ENCODE results near the gene FETUB. TPM values are rescaled to one million over a fixed set of nuclear protein-coding genes. Genes with fewer than 3 reads are reported as not detected.

FETUB gene
- total and polyA plus RNA-seq, 2 donors (not counting 1 experiment from before 2014, with no cell fraction given) = not detected

DNA sequence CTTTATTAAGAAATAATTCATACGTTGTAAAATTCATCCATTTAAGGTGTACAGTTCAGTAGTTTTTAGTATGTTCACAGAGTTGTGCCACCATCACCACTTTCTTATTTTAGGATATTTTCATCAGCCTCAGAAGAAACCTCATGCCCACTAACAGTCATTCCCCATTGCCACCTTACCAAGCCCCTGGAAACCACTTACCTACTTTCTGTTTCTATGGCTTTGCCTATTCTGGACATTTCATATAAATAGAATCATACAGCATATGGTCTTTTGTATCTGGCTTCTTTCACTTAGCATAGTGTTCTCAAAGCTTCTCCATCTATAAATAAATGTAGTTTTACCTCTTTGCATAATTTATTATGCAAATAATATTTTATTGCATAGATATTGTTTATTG is 6.6 kb downstream of the FETUB start:
- no CpG with 5 or more reads among the region's 1 CpG for WGBS (ENCODE audit: insufficient coverage)
- no peak overlapping the region for H3K27ac ChIP-seq (ENCODE audit: low read length in 2 of 2)
- H3K27me3 ChIP-seq (replicated peaks in 1 of 4; ENCODE audit: control extremely low read depth in 1 of 4, control insufficient read depth in 3 of 4, insufficient read depth in 4 of 4, low read length in 3 of 4) = no peaks in the 10 kb centered on the region
- ChIA-PET POLR2A (no interaction called here), CTCF (interaction anchor here (1.5 kb wide), 1 partner anchor 30 kb away, joined by 6 read pairs; no protein-coding TSS in a partner anchor)
- no peaks in the 10 kb centered on the region for H3K36me3 ChIP-seq (replicated peaks in 1 of 2; ENCODE audit: control extremely low read depth in 1 of 2, control insufficient read depth in 1 of 2, extremely low read depth in 1 of 2, insufficient read depth in 2 of 2, low read length in 1 of 2)
- H3K79me2 ChIP-seq (ENCODE audit: control insufficient read depth, insufficient read depth, low read length) = no peaks in the 10 kb centered on the region
- H3K4me2 ChIP-seq (replicated peaks; ENCODE audit: low read depth, low read length, poor library complexity, severe bottlenecking) = no peak overlapping the region
- Mint-ChIP-seq H3K27ac (no peak overlapping the region), H3K27me3 (peaks cover 10% of the 10 kb centered on the region), H3K9me3 (ENCODE audit: insufficient read depth) (no peaks in the 10 kb centered on the region), H3K4me1 (peaks cover 5% of the 10 kb centered on the region), H3K4me3 (no peak overlapping the region)
- H3K9ac ChIP-seq (ENCODE audit: low read length) = no peak overlapping the region
- H3K4me3 ChIP-seq (ENCODE audit: control extremely low read depth in 1 of 5, extremely low read depth in 1 of 5, insufficient read depth in 1 of 5, low read depth in 2 of 5, low read length in 4 of 5) = no peak overlapping the region
- no peak for ATAC-seq (ENCODE audit: low read depth)
- no peaks in the 10 kb centered on the region for H3K9me3 ChIP-seq (ENCODE audit: control extremely low read depth in 1 of 3, control insufficient read depth in 2 of 3, insufficient read depth in 1 of 3, low read length in 2 of 3)
- no peak for TF ChIP-seq EZH2 (IDR thresholded peaks at IDR 0.05; ENCODE audit: borderline replicate concordance, insufficient read depth, low read depth, low read length, poor library complexity, severe bottlenecking)
- TF ChIP-seq, protein P1, sequence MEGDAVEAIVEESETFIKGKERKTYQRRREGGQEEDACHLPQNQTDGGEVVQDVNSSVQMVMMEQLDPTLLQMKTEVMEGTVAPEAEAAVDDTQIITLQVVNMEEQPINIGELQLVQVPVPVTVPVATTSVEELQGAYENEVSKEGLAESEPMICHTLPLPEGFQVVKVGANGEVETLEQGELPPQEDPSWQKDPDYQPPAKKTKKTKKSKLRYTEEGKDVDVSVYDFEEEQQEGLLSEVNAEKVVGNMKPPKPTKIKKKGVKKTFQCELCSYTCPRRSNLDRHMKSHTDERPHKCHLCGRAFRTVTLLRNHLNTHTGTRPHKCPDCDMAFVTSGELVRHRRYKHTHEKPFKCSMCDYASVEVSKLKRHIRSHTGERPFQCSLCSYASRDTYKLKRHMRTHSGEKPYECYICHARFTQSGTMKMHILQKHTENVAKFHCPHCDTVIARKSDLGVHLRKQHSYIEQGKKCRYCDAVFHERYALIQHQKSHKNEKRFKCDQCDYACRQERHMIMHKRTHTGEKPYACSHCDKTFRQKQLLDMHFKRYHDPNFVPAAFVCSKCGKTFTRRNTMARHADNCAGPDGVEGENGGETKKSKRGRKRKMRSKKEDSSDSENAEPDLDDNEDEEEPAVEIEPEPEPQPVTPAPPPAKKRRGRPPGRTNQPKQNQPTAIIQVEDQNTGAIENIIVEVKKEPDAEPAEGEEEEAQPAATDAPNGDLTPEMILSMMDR (IDR thresholded peaks at IDR 0.05) = no peak
- intact Hi-C loops (cut with micrococcal nuclease) = no loop called here
- H4K20me1 ChIP-seq (ENCODE audit: control insufficient read depth, insufficient read depth, low read length, poor library complexity, severe bottlenecking) = no peaks in the 10 kb centered on the region
- DNase-seq = no peak
- H2AFZ ChIP-seq (ENCODE audit: insufficient read depth, low read depth, low read length, poor library complexity, severe bottlenecking) = no peak overlapping the region
- peaks cover 4 to 6% of the 10 kb centered on the region in 2 donors for H3K4me1 ChIP-seq (ENCODE audit: control insufficient read depth in 2 of 2, insufficient read depth in 2 of 2, low read length in 2 of 2)

DNA sequence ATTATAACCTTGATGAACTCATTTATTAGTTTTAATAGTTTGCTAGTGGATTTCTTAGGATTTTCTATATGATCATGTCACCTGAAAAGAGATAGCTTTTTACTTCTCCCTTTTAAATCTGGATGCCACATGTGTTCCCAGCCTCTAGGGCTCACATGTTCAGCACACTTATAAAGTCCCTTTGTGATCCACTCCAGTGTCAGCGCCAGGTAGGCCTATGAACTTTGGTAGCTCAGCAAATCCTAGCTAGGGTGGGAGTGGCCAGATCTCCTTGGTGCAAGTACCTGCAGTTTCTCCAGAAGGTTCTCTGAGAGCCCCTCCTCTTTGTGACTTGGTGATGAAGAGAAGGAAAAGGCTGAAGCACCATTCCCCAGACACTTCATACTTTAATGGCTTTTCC is 8.7 kb downstream of the FETUB start:
- H3K36me3 ChIP-seq (replicated peaks in 1 of 2; ENCODE audit: control extremely low read depth in 1 of 2, control insufficient read depth in 1 of 2, extremely low read depth in 1 of 2, insufficient read depth in 2 of 2, low read length in 1 of 2) = no peaks in the 10 kb centered on the region
- Mint-ChIP-seq H3K27ac (no peak overlapping the region), H3K4me1 (peaks cover 21% of the 10 kb centered on the region), H3K9me3 (ENCODE audit: insufficient read depth) (no peaks in the 10 kb centered on the region), H3K27me3 (peaks cover 4% of the 10 kb centered on the region), H3K4me3 (no peak overlapping the region)
- TF ChIP-seq EZH2 (IDR thresholded peaks at IDR 0.05; ENCODE audit: borderline replicate concordance, insufficient read depth, low read depth, low read length, poor library complexity, severe bottlenecking) = no peak
- TF ChIP-seq, protein P1 (IDR thresholded peaks at IDR 0.05) = no peak
- no peaks in the 10 kb centered on the region for H3K27me3 ChIP-seq (replicated peaks in 1 of 4; ENCODE audit: control extremely low read depth in 1 of 4, control insufficient read depth in 3 of 4, insufficient read depth in 4 of 4, low read length in 3 of 4)
- no peak overlapping the region for H3K4me3 ChIP-seq (ENCODE audit: control extremely low read depth in 1 of 5, extremely low read depth in 1 of 5, insufficient read depth in 1 of 5, low read depth in 2 of 5, low read length in 4 of 5)
- POLR2A ChIA-PET = no interaction called here
- DNase-seq (no peak), ATAC-seq (ENCODE audit: low read depth) (no peak)
- no peaks in the 10 kb centered on the region for H3K79me2 ChIP-seq (ENCODE audit: control insufficient read depth, insufficient read depth, low read length)
- WGBS (ENCODE audit: insufficient coverage) = 100% methylated on average over 1 of the region's 1 CpG
- no peaks in the 10 kb centered on the region for H4K20me1 ChIP-seq (ENCODE audit: control insufficient read depth, insufficient read depth, low read length, poor library complexity, severe bottlenecking)
- H2AFZ ChIP-seq (ENCODE audit: insufficient read depth, low read depth, low read length, poor library complexity, severe bottlenecking) = no peak overlapping the region
- intact Hi-C loops (cut with micrococcal nuclease) = no loop called here
- H3K4me1 ChIP-seq (ENCODE audit: control insufficient read depth in 2 of 2, insufficient read depth in 2 of 2, low read length in 2 of 2) = peaks cover 25 to 26% of the 10 kb centered on the region in 2 donors
- CTCF ChIA-PET = interaction anchor here (6.8 kb wide), 1 partner anchor 33 kb away, joined by 70 read pairs; the partner anchor contains the start of gene AHSG
- no peak overlapping the region for H3K27ac ChIP-seq (ENCODE audit: low read length in 2 of 2)
- H3K4me2 ChIP-seq (replicated peaks; ENCODE audit: low read depth, low read length, poor library complexity, severe bottlenecking) = no peak overlapping the region
- H3K9ac ChIP-seq (ENCODE audit: low read length) = no peak overlapping the region
- peaks cover 0 to 1% (median 0%) of the 10 kb centered on the region in 3 donors for H3K9me3 ChIP-seq (ENCODE audit: control extremely low read depth in 1 of 3, control insufficient read depth in 2 of 3, insufficient read depth in 1 of 3, low read length in 2 of 3)
